ENCODE data around the gene CRELD1.
"Not testable (repeated sequence)": the region's sequence is repeated elsewhere in the genome, so short reads cannot be mapped to it uniquely, and the experiment has no call there.

Gene CRELD1, protein sequence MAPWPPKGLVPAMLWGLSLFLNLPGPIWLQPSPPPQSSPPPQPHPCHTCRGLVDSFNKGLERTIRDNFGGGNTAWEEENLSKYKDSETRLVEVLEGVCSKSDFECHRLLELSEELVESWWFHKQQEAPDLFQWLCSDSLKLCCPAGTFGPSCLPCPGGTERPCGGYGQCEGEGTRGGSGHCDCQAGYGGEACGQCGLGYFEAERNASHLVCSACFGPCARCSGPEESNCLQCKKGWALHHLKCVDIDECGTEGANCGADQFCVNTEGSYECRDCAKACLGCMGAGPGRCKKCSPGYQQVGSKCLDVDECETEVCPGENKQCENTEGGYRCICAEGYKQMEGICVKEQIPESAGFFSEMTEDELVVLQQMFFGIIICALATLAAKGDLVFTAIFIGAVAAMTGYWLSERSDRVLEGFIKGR

DNA sequence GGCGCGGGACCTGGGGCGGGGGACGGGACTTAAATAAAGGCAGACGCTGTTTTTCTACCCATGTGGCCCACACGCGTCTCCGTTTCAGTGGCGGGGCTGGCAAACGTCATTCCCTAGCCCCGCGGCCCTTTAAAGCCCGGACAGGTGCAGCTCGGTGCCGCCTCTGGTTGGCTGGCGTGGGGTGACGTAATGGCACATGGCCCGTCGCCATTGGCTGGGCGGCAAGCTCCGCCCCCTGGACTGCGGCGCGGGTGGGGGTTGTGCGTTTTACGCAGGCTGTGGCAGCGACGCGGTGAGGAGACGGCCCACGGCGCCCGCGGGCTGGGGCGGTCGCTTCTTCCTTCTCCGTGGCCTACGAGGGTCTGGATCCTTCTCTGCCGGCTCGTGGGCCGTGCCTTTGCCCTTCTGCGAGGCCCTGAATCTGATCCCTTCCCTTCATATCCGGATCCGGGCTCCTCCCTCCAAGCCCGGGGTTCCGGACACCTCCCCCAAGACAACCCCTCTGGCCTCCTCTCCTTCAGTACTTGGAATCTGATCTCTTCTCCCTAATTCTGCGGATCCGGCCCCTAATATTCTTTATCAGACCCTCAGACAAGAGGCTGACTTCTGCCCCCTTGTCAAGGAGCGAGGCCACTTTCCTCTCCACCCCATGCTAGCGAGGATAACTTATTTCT lies at the start of gene CRELD1:
TSS of gene CRELD1 (plus strand) at position 274 of the 674 bp plus-strand sequence. CDS start 605 bp downstream, outside the sequence.
- peak within 1 kb of the TSS; percentile 97 for H3K4me3 Mint-ChIP-seq
- peak within 1 kb of the TSS; percentile 98 for H3K27ac Mint-ChIP-seq
- H3K4me1 Mint-ChIP-seq (ENCODE audit: low read depth): peaks cover 35% of the 10 kb centered on the region
- H3K9me3 Mint-ChIP-seq (ENCODE audit: low read depth): no peaks in the 10 kb centered on the region
- H3K36me3 Mint-ChIP-seq: peaks cover 4% of the 10 kb centered on the region
- no peaks in the 10 kb centered on the region for H3K27me3 Mint-ChIP-seq

DNA sequence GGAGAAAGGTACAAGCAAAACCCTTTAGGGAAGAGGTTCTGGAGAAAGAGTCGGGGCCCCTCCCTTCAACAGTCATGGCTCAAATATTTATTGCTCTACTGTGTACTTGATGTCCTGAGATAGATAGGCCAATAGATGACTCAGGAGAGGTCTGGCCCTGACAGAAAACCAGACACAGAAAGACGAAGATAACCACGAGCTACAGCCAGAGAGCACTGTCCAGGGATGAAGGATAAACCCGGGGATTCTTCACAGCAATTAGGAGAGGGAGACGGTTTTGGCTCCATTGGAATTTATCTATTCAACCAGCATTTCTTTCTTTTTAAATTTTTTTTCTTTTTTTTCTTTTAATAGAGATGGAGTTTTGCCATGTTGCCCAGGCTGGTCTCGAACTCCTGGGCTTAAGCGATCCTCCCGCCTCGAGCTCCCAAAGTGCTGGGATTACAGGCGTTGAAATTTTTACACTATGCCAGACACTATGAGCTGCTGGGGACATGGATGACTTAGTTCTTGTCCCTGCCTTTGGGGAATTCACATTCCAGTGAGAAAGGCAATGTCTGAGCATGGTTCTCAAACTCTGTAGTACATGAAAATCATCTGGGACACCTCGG lies 49.0 kb upstream of the CRELD1 start:
- Mint-ChIP-seq H3K9me3 (ENCODE audit: low read depth) (no peaks in the 10 kb centered on the region), H3K27ac (no peak overlapping the region)

DNA sequence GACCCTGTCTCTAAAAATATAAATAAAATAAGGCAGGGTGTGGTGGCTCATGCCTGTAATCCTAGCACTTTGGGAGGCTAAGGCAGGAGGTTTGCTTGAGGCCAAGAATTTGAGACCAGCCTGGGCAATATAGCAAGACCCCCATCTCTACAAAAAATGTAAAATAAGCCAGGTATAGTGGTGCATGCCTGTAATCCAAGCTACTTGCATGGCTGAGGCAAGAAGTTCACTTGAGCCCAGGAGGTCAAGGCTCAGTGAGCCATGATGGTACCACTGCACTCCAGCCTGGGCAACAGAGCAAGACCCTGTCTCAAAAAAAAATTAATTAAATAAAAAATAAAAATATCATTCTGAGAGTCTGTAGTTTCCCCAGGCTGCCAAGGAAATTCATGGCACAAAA lies 47.3 kb upstream of the CRELD1 start:
- Mint-ChIP-seq H3K9me3 (ENCODE audit: low read depth) (no peaks in the 10 kb centered on the region), H3K4me3 (no peak overlapping the region), H3K4me1 (ENCODE audit: low read depth) (peaks cover 9% of the 10 kb centered on the region), H3K36me3 (peaks cover 2% of the 10 kb centered on the region), H3K27me3 (no peaks in the 10 kb centered on the region), H3K27ac (no peak overlapping the region)

More for the DNA sequence above, 49.0 kb upstream of the CRELD1 start:
- H3K27me3 Mint-ChIP-seq: no peaks in the 10 kb centered on the region
- H3K36me3 Mint-ChIP-seq: no peaks in the 10 kb centered on the region
- no peaks in the 10 kb centered on the region for H3K4me1 Mint-ChIP-seq (ENCODE audit: low read depth)
- no peak overlapping the region for H3K4me3 Mint-ChIP-seq

DNA sequence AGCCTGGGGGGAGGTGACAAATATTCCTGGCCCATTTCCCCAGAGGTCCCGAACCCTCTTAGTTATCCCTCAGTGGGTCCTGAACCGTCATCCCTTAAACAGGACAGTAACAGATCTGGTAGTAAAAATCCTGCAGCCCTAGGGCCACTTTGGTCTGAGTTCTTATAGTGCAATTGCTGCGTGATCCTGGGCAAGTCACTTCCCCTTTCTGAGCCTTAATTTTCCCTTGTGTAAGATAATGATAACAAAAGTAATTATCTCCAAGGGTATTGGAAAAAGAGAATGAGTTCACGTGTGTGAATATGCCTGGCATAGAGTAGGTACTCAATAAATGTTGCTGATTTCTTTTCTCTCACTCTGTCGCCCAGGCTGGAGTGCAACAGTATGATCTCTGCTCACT lies 46.2 kb upstream of the CRELD1 start:
- H3K4me3 Mint-ChIP-seq: no peak overlapping the region
- no peaks in the 10 kb centered on the region for H3K27me3 Mint-ChIP-seq
- peaks cover 15% of the 10 kb centered on the region for H3K4me1 Mint-ChIP-seq (ENCODE audit: low read depth)
- H3K36me3 Mint-ChIP-seq: peaks cover 7% of the 10 kb centered on the region
- no peak overlapping the region for H3K27ac Mint-ChIP-seq
- H3K9me3 Mint-ChIP-seq (ENCODE audit: low read depth): no peaks in the 10 kb centered on the region

DNA sequence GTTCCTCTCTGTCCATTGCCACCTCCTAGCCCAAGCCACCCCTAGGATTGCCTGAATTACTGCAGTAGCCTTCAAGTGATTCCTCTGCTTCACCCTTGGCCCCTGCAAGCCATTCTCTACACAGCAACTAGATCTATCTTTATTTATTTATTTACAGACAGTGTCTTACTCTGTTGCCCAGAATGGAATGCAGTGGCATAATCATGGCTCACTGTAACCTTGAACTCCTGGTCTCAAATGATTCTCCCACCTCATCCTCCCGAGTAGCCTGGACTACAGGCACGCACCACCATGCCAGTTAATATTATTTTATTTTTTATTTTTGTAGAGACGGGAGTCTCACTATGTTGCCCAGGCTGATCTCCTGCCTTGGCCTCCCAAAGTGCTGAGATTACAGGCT lies 45.1 kb upstream of the CRELD1 start:
- Mint-ChIP-seq H3K4me1 (ENCODE audit: low read depth) (peaks cover 24% of the 10 kb centered on the region), H3K36me3 (peaks cover 14% of the 10 kb centered on the region), H3K27ac (no peak overlapping the region)

DNA sequence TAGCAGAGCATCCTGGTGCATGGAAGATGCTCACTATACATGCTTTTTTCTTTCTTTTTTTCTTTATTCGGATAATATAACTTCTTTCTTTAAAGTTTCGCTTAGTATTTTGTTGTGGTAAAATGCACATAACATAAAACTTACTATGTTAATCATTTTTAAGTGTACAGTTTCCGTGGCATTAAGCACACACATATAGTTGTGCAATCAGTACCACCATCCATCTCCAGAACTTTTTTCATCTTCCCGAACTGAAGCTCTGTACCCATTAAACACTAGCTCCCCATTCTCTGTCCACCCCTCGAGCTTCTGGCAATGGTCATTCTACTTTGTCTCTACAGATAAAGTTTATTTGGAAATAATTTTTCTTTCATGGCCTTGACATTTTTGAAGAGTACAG lies 44.2 kb upstream of the CRELD1 start:
- Mint-ChIP-seq H3K27ac (peak overlapping the region; percentile 94), H3K4me1 (ENCODE audit: low read depth) (peaks cover 32% of the 10 kb centered on the region), H3K9me3 (ENCODE audit: low read depth) (no peaks in the 10 kb centered on the region), H3K4me3 (peak overlapping the region; percentile 93), H3K27me3 (no peaks in the 10 kb centered on the region), H3K36me3 (peaks cover 22% of the 10 kb centered on the region)

More for the DNA sequence above, 45.1 kb upstream of the CRELD1 start:
- H3K4me3 Mint-ChIP-seq: no peak overlapping the region
- H3K27me3 Mint-ChIP-seq: no peaks in the 10 kb centered on the region
- H3K9me3 Mint-ChIP-seq (ENCODE audit: low read depth): no peaks in the 10 kb centered on the region

DNA sequence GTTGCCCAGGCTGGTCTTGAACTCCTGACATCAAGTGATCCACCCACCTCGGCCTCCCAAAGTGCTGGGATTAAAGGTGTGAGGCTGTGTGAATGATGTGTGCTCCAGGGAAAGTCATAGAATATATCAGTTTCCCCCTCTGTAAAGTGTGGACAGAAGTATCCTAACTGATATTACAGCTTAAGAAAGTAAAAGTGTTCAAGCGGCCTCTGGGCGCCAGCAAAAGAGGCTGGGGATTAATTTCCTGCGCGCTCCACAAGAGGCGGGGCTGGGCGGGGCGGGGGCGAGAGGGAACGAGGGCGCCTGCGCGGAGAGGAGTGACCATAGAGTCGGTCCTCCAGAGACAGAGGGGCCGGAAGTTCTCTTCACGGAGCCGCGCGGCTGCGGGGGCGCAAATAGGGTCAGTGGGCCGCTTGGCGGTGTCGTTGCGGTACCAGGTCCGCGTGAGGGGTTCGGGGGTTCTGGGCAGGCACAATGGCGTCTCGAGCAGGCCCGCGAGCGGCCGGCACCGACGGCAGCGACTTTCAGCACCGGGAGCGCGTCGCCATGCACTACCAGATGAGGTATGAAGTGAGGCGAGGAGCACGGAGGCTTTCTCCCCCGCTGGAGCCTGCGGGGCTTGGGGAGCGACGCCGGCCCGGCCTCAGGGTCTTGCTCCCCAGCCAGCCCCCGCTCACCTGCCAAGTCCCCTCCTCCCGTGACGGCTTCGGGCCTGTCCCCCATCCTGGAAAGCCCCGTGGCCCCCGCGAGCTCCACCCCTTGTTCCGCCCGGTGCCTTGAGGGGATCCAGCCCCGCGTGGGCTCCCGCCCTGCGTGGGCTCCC lies 43.2 kb upstream of the CRELD1 start, which contains the start of gene JAGN1:
TSS of gene JAGN1 (plus strand) at position 362 of the 823 bp plus-strand sequence. CDS start at position 475, 113 bp downstream.
- peaks cover 28% of the 10 kb centered on the region for H3K36me3 Mint-ChIP-seq
- peak within 1 kb of the TSS; percentile 94 for H3K27ac Mint-ChIP-seq
- no peaks in the 10 kb centered on the region for H3K27me3 Mint-ChIP-seq
- H3K4me3 Mint-ChIP-seq: peak within 1 kb of the TSS; percentile 93
- peaks cover 41% of the 10 kb centered on the region for H3K4me1 Mint-ChIP-seq (ENCODE audit: low read depth)
- peaks cover 3% of the 10 kb centered on the region for H3K9me3 Mint-ChIP-seq (ENCODE audit: low read depth)

DNA sequence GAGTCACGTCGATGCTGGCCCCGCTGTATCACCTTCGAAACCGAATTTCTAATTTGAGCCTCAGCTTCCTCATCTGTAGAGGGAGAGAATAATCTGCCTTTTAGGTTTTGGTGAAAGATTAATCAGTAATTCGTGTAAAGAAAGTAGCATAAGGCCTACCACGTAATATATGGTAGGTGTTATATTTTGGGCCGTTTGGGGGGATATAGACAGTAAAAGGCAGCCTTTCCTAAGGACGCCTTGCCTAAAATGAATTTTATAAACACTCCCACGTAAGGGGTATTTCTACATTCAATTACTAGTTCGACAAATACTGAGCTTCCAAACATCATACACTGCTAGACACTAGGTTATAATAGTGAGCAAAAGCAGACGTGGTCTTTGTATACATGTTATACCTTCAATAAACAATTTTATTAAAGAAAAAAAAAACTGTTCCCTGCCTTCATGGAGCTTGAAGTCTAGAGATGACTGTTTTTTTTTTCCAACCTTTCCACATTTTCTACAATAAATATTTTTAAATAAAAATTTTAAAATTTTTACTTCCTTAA lies 42.5 kb upstream of the CRELD1 start:
- peaks cover 44% of the 10 kb centered on the region for H3K4me1 Mint-ChIP-seq (ENCODE audit: low read depth)
- no peaks in the 10 kb centered on the region for H3K27me3 Mint-ChIP-seq
- peaks cover 3% of the 10 kb centered on the region for H3K9me3 Mint-ChIP-seq (ENCODE audit: low read depth)

DNA sequence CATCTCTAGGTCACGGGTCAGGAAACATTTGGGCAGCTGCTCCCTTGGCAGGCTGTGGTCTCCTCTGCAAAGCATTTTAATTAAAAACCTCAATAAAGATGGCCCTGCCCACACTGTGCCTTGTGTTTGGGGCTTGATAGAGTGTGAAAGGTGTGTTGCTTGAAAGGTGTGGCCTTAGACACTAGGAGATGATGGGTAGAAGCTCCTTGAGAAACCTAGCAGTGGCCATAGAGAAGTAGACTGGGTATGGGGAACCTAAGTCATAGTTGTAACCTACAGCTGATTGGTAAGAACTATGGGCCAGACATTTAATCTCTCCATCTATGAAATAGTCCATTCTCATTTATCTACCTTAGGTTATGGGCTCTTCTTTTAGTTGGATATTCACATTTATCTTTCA lies 39.9 kb upstream of the CRELD1 start:
- H3K4me3 Mint-ChIP-seq: peak overlapping the region; percentile 61
- H3K27ac Mint-ChIP-seq: peak overlapping the region; percentile 89
- H3K4me1 Mint-ChIP-seq (ENCODE audit: low read depth): peaks cover 60% of the 10 kb centered on the region

More for the DNA sequence above, 42.5 kb upstream of the CRELD1 start:
- peak overlapping the region; percentile 93 for H3K4me3 Mint-ChIP-seq
- H3K27ac Mint-ChIP-seq: peak overlapping the region; percentile 94
- peaks cover 28% of the 10 kb centered on the region for H3K36me3 Mint-ChIP-seq

DNA sequence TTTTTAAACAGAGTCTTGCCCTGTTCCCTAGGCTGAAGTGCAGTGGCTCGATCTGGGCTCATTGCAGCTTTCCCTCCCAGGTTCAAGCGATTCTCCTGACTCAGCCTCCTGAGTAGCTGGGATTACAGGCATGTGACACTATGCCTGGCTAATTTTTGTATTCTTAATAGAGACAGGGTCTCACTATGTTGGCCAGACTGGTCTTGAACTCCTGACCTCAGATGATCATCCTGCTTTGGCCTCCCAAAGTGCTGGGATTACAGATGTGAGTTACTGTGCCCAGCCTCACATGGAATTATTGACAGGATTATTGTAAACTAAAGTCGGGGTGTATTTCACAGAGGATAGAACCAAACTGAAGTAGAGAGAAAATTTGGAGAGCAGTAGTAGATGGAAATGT lies 37.9 kb upstream of the CRELD1 start:
- Mint-ChIP-seq H3K4me1 (ENCODE audit: low read depth) (peaks cover 54% of the 10 kb centered on the region), H3K27ac (peak overlapping the region; percentile 41), H3K36me3 (peaks cover 28% of the 10 kb centered on the region)
- H3K4me3 Mint-ChIP-seq; H3K9me3 Mint-ChIP-seq (ENCODE audit: low read depth); H3K27me3 Mint-ChIP-seq: not testable (repeated sequence)

More for the DNA sequence above, 39.9 kb upstream of the CRELD1 start:
- peaks cover 3% of the 10 kb centered on the region for H3K9me3 Mint-ChIP-seq (ENCODE audit: low read depth)
- H3K27me3 Mint-ChIP-seq: no peaks in the 10 kb centered on the region
- peaks cover 28% of the 10 kb centered on the region for H3K36me3 Mint-ChIP-seq

DNA sequence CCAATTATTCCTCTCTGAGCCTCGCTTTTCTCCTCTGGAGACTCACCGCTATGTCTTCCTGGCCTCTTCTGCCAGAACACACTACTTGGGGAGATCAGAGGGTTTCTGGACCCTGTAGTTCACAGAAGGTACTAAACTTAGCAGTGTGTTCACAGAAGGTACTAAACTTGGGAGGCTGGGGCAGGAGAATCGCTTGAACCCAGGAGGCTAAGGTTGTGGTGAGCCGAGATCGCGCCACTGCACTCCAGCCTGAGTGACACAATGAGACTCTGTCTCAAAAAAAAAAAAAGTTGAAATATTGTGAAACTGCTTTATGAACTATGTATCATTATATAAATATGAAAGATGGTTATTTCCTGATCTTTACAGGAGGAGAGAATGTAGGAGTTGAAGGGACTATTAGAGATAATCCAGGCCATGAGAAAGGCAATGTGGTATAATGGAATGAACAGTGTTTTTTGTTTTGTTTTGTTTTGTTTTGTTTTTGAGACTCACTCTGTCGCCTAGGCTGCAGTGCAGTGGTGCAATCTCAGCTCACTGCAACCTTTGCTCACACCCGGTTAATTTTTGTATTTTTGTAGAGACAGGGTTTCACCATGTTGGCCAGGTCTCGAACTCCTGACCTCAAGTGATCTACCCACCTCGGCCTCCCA lies 36.8 kb upstream of the CRELD1 start:
- Mint-ChIP-seq H3K27ac (peak overlapping the region; percentile 41), H3K4me1 (ENCODE audit: low read depth) (peaks cover 53% of the 10 kb centered on the region), H3K36me3 (peaks cover 23% of the 10 kb centered on the region)
- H3K27me3 Mint-ChIP-seq; H3K4me3 Mint-ChIP-seq; H3K9me3 Mint-ChIP-seq (ENCODE audit: low read depth): not testable (repeated sequence)

DNA sequence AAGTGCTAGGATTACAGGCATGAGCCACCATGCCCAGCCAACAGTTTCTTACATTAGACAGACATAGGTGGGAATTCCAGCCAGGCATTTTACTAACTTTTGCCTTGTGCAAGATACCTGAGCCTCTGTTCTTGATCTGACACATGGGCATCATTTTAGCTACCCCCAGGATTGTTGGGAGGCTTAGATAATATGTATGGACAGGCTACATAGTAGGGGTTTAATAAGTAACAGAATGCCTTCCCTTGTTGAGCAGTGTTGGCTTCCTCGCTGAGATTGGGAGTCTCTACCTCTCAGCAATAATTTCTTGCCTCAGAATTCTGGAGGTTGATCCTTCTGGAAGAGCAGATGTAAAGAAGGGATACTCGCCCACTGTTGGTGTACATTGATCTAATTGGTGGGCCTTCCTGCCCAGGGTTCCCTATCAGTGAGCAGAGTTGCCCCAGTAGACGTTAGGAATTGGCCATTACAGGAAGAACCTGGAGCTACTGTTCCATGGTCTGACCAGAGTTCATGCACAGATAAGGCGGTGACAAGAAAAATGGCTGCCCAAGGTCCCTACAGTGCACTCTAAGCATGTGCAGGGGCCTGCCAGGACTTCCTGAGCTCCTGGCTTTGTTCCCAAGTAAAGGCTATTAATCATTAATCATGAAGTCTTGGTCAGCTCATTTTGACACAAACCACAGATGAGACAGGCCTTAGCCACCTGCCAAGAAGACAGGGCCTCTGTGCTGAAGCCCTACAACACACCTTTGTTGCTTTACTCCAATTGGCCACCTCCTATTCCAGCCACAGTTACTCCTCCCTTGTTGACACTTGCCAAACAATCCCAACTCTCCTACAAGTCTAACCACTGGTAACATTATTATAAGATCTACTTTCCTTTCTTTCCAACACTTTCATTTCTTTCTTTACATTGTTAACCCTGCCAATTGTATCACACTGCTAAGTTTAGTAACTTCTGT lies 35.9 kb upstream of the CRELD1 start:
- peak overlapping the region; percentile 72 for H3K27ac Mint-ChIP-seq
- H3K27me3 Mint-ChIP-seq: no peaks in the 10 kb centered on the region
- peaks cover 19% of the 10 kb centered on the region for H3K36me3 Mint-ChIP-seq
- peaks cover 3% of the 10 kb centered on the region for H3K9me3 Mint-ChIP-seq (ENCODE audit: low read depth)
- H3K4me1 Mint-ChIP-seq (ENCODE audit: low read depth): peaks cover 55% of the 10 kb centered on the region
- no peak overlapping the region for H3K4me3 Mint-ChIP-seq
